ENCODE results near the gene KCTD21.

GRCh38 chr11:78147807-78148206, 40.6 kb downstream of the KCTD21 start:
- no peak for TF ChIP-seq CTCF (conservative IDR thresholded peaks at IDR 0.05; ENCODE audit: low read length)
- TF ChIP-seq EZH2phosphoT487 (IDR thresholded peaks at IDR 0.05; ENCODE audit: borderline replicate concordance): no peak

All from Loucy (cell line).